ENCODE measurements around the gene DHX34. TPM values are rescaled to one million over a fixed set of nuclear protein-coding genes. Genes with fewer than 3 reads are reported as not detected.

DHX34 gene
- total RNA-seq, 6 donors from 2014 or later = 8.4 to 80.7 (median 19.4) TPM

- TF ChIP-seq CTCF (IDR thresholded peaks at IDR 0.05) (no peak), EP300 (IDR thresholded peaks at IDR 0.05) (no peak), POLR2A (IDR thresholded peaks at IDR 0.05) (no peak), POLR2AphosphoS5 (IDR thresholded peaks at IDR 0.05) (no peak)
- peaks cover 0 to 33% (median 17%) of the 10 kb centered on the region in 4 donors for H3K27me3 ChIP-seq
Observed at GRCh38 chr19:47432091-47432490, 83.0 kb downstream of the DHX34 start.

More at GRCh38 chr19:47432091-47432490, 83.0 kb downstream of the DHX34 start:
- ATAC-seq (ENCODE audit: low FRiP score in 2 of 2) (no peak), DNase-seq (no peak)
- Histone ChIP-seq H3K36me3 (no peaks in the 10 kb centered on the region), H3K4me3 (no peak overlapping the region), H3K9me3 (no peaks in the 10 kb centered on the region), H3K4me1 (peaks cover 18 to 32% (median 24%) of the 10 kb centered on the region in 4 donors), H3K27ac (no peak overlapping the region)
- 69 to 74% methylated on average over 15 to 18 of the region's 18 CpGs for WGBS, 2 donors

Other genes starting within 250 kb of the DHX34 start
- gene ZC3H4, start 235.5 kb upstream of the DHX34 start, total RNA-seq = 10 to 100 TPM; 28.6 to 57.6 (median 44.1) TPM
- 10 to 100 TPM; 31.1 to 61.2 (median 55.3) TPM for gene SAE1, start 218.5 kb upstream of the DHX34 start, total RNA-seq
- gene BBC3, start 118.1 kb upstream of the DHX34 start, total RNA-seq = 10 to 100 TPM in 4 of 6 donors, 1 to 10 TPM in 2; 7.4 to 29.3 (median 15.9) TPM
- 10 to 100 TPM; 18.2 to 91.1 (median 35.0) TPM for gene CCDC9, start 92.8 kb upstream of the DHX34 start, total RNA-seq
- gene INAFM1, start 74.4 kb upstream of the DHX34 start, total RNA-seq = 10 to 100 TPM in 4 of 6 donors, 1 to 10 TPM in 1, under 1 TPM in 1; 0.59 to 28.3 (median 22.4) TPM
- gene C5AR1, start 39.5 kb upstream of the DHX34 start, total RNA-seq = 10 to 100 TPM; 20.3 to 87.3 (median 45.1) TPM
- gene C5AR2, start 17.1 kb upstream of the DHX34 start, total RNA-seq = 10 to 100 TPM in 3 of 6 donors, 1 to 10 TPM in 3; 3.8 to 22.9 (median 10.0) TPM
- gene MEIS3, start 70.2 kb downstream of the DHX34 start, total RNA-seq = 1 to 10 TPM in 5 of 6 donors, not detected in 1; 1.7 to 7.1 (median 3.8) TPM
- gene SLC8A2, start 122.6 kb downstream of the DHX34 start, total RNA-seq = under 1 TPM in 3 of 6 donors, not detected in 3; 0.11 to 0.64 (median 0.15) TPM
- gene KPTN, start 134.9 kb downstream of the DHX34 start, total RNA-seq = 10 to 100 TPM in 2 of 6 donors, 1 to 10 TPM in 4; 3.5 to 15.8 (median 7.4) TPM
- gene NAPA, start 165.7 kb downstream of the DHX34 start, total RNA-seq = 100 to 1,000 TPM; 107 to 183 (median 152) TPM
- gene ZNF541, start 223.8 kb downstream of the DHX34 start, total RNA-seq = 1 to 10 TPM in 1 of 6 donors, under 1 TPM in 5; 0.20 to 2.1 (median 0.42) TPM

All from upper lobe of left lung (tissue), 6 donors.